Effector memory CD4-positive, alpha-beta T cell (primary cell): ENCODE data around the gene NR1D1.

ENCODE experiments used
- DNase-seq, 3 donors: peaks; one replicate each; pipeline ENCODE4 v3.0.0-alpha.2; 2020
- H3K27ac ChIP-seq: 2 replicates; pipeline ENCODE4 v1.7.0; 2013; ENCODE audit warnings: mild to moderate bottlenecking, low read length, moderate library complexity; ENCODE audit not compliant: insufficient read depth, poor library complexity, severe bottlenecking
- H3K27me3 ChIP-seq: replicated peaks from 2 replicates; pipeline ENCODE4 v1.7.0; 2013; ENCODE audit warnings: mild to moderate bottlenecking, low read length; ENCODE audit not compliant: insufficient read depth, control insufficient read depth, poor library complexity, severe bottlenecking
- H3K36me3 ChIP-seq: 2 replicates; pipeline ENCODE4 v1.7.0; 2013; ENCODE audit warnings: mild to moderate bottlenecking, low read length, moderate library complexity; ENCODE audit not compliant: control insufficient read depth, insufficient read depth
- H3K4me1 ChIP-seq: 2 replicates; pipeline ENCODE4 v1.7.0; 2013; ENCODE audit warnings: low read length, mild to moderate bottlenecking; ENCODE audit not compliant: control insufficient read depth, insufficient read depth, poor library complexity, severe bottlenecking
- H3K4me3 ChIP-seq: 2 replicates; pipeline ENCODE4 v1.7.0; 2013; ENCODE audit warnings: low read length, low read depth, mild to moderate bottlenecking; ENCODE audit not compliant: insufficient read depth, poor library complexity, severe bottlenecking
- H3K9me3 ChIP-seq: 2 replicates; pipeline ENCODE4 v1.7.0; 2013; ENCODE audit warnings: mild to moderate bottlenecking, low read length, moderate library complexity; ENCODE audit not compliant: control insufficient read depth

Gene NR1D1

DNA sequence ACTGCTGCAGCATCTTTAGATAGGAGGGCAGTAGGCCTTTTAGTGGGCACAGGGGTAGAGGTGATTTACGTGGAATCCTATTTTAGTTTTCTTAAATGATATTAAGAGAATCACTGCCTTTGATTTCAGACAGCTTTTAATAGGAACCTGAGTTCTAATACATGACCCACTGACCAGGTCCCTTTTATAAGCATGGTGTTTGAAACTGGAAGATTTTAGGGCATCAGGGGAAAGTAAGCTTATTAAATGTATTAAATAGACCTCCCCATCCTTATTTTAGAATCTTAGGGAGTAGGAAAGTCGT lies 23.4 kb upstream of the NR1D1 start:
- no peak for DNase-seq
- H3K27me3 ChIP-seq: no peaks in the 10 kb centered on the region
- peaks cover 11% of the 10 kb centered on the region for H3K4me1 ChIP-seq
- peaks cover 15% of the 10 kb centered on the region for H3K36me3 ChIP-seq
- no peaks in the 10 kb centered on the region for H3K9me3 ChIP-seq
- H3K4me3 ChIP-seq: peak overlapping the region; percentile 88
- H3K27ac ChIP-seq: peak overlapping the region; percentile 80

DNA sequence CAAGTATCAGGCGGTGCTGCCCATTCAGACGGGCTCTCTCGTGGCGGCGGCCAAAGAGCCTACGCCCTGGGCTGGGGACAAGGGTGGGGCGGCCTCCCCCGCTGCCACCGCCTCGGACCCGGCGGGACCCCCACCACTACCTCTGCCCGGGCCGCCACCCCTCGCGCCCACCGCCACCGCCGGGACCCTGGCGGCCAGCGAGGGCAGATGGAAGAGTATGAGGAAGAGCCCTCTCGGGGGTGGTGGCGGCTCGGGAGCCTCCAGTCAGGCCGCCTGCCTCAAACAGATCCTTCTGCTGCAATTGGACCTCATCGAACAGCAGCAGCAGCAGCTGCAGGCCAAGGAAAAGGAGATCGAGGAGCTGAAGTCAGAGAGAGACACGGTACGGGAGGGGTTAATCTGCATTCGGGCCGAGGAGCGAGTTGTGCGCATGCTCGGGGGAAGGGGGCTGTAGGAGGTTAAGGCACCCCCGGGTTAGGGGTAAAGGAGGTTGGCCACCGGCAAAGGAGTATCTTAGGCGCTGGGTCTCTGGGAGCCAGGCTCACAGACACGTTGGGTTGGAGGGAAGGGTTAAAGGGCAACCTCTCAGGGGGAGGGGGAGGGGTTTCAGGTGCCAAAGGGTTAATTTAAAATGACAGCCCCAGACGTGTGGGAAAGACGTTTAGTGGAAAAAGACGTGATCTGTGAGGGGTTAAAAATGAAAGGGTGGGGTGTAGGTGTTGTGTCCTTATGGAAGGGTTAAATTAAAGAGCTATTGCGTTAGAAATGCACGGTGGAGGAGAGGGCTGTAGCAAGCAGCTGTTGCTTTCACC lies 22.8 kb upstream of the NR1D1 start:
- Histone ChIP-seq H3K36me3 (peaks cover 15% of the 10 kb centered on the region), H3K4me3 (peak overlapping the region; percentile 88), H3K9me3 (no peaks in the 10 kb centered on the region), H3K4me1 (peaks cover 11% of the 10 kb centered on the region), H3K27ac (peak overlapping the region; percentile 80), H3K27me3 (no peaks in the 10 kb centered on the region)
- DNase-seq: peak in 2 of 3 donors; percentile 27 to 43

DNA sequence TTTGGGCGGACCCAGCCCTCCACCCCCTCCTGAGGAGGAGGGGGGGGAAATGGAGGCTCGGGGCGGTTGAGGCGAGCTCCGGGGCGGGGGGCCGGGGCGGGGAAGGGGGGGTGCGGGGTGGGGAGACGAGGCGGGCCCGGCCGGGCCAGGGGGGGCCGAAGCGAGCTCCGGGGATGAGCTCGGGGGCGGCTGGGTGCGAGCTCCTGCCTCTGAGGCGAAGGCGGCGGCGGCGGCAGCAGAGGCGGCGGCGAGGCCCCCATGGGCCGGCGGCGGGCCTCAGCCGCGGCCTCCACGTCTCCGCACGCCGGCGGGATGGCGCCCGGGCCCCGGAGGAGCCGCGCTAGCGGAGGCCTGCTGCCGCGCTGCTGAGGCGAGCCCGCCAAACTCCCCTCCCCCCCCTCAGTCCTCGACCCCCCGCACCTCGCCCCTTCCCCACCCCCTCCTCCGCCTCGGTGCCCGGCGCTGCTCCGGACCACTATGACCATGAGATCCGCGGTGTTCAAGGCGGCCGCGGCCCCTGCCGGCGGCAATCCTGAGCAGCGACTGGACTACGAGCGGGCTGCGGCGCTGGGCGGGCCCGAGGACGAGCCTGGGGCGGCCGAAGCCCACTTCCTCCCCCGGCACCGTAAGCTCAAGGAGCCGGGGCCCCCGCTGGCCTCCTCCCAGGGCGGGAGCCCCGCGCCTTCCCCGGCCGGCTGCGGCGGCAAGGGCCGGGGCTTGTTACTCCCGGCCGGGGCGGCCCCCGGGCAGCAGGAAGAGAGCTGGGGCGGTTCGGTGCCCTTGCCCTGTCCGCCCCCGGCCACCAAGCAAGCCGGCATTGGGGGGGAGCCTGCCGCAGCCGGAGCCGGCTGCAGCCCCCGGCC lies 22.0 kb upstream of the NR1D1 start:
- H3K9me3 ChIP-seq: no peaks in the 10 kb centered on the region
- peaks cover 8% of the 10 kb centered on the region for H3K36me3 ChIP-seq
- peak overlapping the region; percentile 92 for H3K4me3 ChIP-seq
- peaks cover 11% of the 10 kb centered on the region for H3K4me1 ChIP-seq
- H3K27ac ChIP-seq: peak overlapping the region; percentile 80
- H3K27me3 ChIP-seq: no peaks in the 10 kb centered on the region
- peak in 1 of 3 donors; percentile 43 for DNase-seq

DNA sequence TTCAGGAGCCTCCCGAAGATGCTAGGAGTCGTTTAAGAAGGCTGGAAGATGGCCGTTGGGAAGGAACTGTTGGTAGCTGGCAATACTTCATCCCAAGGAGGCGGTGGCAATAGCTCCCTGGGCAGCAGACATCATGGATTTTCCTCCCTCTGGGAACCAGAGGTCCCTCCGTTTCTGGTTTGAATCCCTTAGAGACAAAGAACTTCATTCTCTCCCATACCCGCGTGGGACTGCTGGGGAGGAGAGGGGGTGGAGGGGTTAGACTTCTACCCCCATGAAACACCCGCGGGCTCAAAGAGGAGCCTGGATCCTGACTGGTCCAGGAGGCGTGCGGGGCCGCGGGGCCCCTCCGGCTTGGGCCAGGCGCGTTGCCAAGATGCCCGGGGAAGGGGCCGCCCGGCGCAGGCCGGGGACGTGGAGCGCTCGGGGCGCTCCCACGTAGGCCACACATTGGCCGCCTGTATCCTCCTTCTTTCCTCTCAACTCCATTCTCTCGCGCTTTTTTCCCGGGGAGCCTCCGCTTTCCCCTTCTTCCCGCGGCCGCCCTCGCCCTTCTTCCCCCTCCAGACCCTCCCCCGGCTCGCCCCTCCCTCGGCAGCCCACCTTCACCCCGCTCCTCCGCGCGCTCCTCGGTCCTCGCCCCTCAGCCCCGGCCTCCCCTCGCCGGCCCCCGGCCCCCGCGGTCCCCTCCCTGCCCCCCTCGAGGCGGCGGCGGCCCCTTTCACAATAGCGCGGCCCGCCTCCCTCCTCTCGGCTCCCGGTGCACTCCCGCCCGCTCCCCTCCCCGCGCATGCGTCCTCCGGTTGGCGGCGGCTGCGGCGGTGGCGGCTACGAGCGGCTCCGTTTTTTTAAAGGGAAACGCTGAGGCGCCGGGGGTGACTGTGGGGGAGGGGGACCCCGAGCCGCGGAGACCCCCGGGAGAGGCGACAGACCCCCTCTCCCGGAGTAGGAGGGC lies 21.1 kb upstream of the NR1D1 start, which contains the start of gene MSL1:
Gene MSL1, plus strand, starts transcription at position 791 of the 955 bp plus-strand sequence. CDS start 642 bp downstream, outside the sequence.
- Histone ChIP-seq H3K4me3 (peak within 1 kb of the TSS; percentile 92), H3K36me3 (peaks cover 7% of the 10 kb centered on the region), H3K9me3 (no peaks in the 10 kb centered on the region), H3K27me3 (no peaks in the 10 kb centered on the region), H3K27ac (peak within 1 kb of the TSS; percentile 80), H3K4me1 (peaks cover 11% of the 10 kb centered on the region)
- peak; percentile 79 to 82 (median 80) for DNase-seq

DNA sequence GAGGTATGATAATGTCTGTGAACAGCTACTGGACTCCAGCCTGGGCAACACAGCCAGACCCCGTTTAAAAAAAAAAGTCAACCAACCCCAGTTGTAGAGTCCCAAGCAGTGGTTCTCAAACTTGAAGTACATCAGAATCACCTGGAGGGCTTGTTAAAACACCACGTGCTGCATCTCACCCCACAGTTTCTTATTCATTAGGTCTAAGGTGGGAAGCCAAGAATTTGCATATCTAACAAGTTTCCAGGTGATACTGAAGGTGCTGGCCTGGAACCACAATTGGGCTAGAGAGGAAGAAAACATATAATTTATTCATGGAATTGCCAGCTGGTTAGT lies 14.7 kb upstream of the NR1D1 start:
- Histone ChIP-seq H3K27me3 (no peaks in the 10 kb centered on the region), H3K27ac (no peak overlapping the region)

DNA sequence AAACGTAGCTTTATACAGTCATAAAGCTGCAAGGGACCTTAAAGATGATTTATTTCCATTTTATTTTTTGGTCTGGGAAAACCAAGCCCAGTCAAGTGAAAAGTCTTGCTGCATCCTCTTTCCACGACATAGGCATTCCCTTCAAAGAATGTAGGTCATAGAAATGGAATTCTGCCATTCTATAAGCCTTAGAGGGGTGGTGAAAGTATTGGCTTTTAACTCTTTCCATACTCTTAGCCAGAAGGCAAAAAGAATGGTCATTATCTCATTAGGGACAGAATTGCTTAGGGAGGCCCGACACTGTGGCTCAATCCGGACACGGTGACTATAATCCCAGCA lies 13.5 kb upstream of the NR1D1 start:
- no peak for DNase-seq
- Histone ChIP-seq H3K36me3 (no peaks in the 10 kb centered on the region), H3K4me1 (peaks cover 45% of the 10 kb centered on the region), H3K27me3 (no peaks in the 10 kb centered on the region), H3K4me3 (no peak overlapping the region), H3K27ac (peak overlapping the region; percentile 63), H3K9me3 (no peaks in the 10 kb centered on the region)

More for the DNA sequence above, 14.7 kb upstream of the NR1D1 start:
- Histone ChIP-seq H3K9me3 (no peaks in the 10 kb centered on the region), H3K4me1 (peaks cover 33% of the 10 kb centered on the region), H3K4me3 (no peak overlapping the region), H3K36me3 (no peaks in the 10 kb centered on the region)
- DNase-seq: no peak

DNA sequence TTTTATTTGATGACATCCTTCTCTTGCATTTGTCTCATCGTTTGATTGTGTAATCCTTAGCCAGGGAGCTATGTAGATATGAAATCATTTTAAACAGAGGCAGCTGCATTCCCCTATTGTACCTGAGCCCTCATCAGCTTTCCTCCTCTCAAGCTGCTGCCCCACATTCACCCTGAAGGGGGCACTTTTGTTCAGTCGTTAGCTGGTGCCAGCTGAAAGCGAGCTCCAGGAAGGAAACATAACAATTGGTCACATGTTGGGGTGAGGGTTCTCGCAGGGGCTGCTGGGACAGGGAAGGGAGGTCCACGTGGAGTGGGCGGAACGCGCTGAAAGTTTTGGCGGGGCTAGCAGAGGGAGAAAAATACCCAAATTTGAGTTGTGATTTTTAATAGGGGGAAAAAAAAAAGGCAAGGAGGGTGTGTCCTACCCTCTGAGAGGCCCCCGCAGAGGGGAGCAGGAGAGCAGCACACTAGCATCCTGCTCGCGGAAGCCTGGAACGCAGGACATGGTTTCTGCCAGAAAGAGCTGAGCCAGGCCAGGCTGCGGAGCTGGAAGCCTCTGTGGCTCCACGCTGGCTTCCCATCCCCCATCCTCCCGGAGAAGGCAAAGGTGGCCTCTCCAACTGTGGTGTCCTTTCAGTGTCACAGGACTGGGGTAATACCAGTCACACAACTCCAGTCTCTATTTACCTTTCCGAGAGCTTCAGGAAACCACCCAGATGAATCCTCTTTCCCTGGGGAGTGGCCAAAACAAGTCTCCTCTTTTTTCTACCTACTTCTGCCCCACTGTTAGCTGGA lies 12.9 kb upstream of the NR1D1 start:
- Histone ChIP-seq H3K4me1 (peaks cover 50% of the 10 kb centered on the region), H3K4me3 (peak overlapping the region; percentile 51), H3K9me3 (no peaks in the 10 kb centered on the region), H3K36me3 (no peaks in the 10 kb centered on the region), H3K27ac (peak overlapping the region; percentile 63), H3K27me3 (no peaks in the 10 kb centered on the region)
- peak; percentile 83 to 87 (median 86) for DNase-seq

DNA sequence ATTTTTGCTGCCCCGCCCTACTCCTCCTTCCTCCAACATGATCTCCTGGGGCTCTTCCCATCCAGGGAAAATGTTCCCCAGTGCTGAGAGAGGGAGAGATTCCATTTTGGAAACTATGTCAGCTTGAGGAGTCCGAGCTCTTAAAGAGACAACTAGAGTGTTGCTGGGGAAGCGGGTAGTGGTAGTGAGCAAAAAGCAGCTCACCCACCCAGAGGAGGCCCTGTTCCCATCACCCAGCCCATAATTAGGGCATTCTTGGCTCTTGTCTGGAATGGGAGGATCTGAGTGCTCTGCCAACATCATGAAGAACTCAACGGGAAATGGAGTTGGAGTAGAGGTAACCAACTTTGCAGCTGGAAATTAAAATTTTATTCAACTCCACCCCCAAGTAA lies 12.3 kb upstream of the NR1D1 start:
- Histone ChIP-seq H3K9me3 (no peaks in the 10 kb centered on the region), H3K36me3 (no peaks in the 10 kb centered on the region), H3K27ac (peak overlapping the region; percentile 54), H3K4me3 (no peak overlapping the region), H3K4me1 (peaks cover 56% of the 10 kb centered on the region), H3K27me3 (no peaks in the 10 kb centered on the region)
- no peak for DNase-seq

DNA sequence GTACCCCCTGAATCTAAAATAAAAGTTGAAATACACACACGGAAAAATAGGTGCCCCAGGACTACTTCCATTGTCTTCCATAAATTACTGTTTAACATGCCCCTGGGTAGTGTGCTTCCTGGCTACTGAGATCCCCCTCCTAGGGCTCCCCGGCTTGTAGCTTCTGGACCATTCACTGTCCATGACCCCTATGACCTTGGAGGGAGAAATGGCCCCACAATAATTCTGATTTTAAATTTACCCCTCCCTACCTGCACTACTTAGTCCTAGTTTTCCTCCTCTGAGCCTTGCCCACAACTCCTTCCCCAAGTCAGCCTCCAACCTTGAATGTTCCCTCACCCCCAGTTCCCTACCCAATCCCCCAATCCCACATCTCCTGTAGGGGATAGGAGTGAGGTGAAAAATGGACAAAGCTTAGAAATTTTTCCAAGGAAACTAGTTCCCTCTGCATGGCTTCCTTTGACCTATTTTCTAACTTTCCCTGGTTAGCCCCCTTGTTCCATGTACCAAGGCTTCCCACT lies 11.9 kb upstream of the NR1D1 start:
- Histone ChIP-seq H3K9me3 (no peaks in the 10 kb centered on the region), H3K4me1 (peaks cover 61% of the 10 kb centered on the region), H3K4me3 (no peak overlapping the region), H3K36me3 (no peaks in the 10 kb centered on the region), H3K27ac (peak overlapping the region; percentile 66), H3K27me3 (no peaks in the 10 kb centered on the region)
- DNase-seq: no peak
